ENCODE measurements around the gene PDLIM1.

- TF ChIP-seq RBBP5 (IDR thresholded peaks at IDR 0.05; ENCODE audit: borderline replicate concordance, insufficient read depth, low read length, poor library complexity, severe bottlenecking), result no peak
- no peak for TF ChIP-seq POLR2AphosphoS5 (IDR thresholded peaks at IDR 0.05; ENCODE audit: control insufficient read depth, insufficient read depth, low read depth, low read length)
- no peak for TF ChIP-seq MYNN (IDR thresholded peaks at IDR 0.05)
- no peak for TF ChIP-seq MYNN (CRISPR knock-in tag; IDR thresholded peaks at IDR 0.05)
- TF ChIP-seq, protein P1, sequence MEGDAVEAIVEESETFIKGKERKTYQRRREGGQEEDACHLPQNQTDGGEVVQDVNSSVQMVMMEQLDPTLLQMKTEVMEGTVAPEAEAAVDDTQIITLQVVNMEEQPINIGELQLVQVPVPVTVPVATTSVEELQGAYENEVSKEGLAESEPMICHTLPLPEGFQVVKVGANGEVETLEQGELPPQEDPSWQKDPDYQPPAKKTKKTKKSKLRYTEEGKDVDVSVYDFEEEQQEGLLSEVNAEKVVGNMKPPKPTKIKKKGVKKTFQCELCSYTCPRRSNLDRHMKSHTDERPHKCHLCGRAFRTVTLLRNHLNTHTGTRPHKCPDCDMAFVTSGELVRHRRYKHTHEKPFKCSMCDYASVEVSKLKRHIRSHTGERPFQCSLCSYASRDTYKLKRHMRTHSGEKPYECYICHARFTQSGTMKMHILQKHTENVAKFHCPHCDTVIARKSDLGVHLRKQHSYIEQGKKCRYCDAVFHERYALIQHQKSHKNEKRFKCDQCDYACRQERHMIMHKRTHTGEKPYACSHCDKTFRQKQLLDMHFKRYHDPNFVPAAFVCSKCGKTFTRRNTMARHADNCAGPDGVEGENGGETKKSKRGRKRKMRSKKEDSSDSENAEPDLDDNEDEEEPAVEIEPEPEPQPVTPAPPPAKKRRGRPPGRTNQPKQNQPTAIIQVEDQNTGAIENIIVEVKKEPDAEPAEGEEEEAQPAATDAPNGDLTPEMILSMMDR (IDR thresholded peaks at IDR 0.05 in 2 of 3, conservative IDR thresholded peaks at IDR 0.05 in 1 of 3; ENCODE audit: insufficient read depth in 2 of 3, low read depth in 1 of 3, low read length in 3 of 3), result no peak
- no peak for TF ChIP-seq ZFPM2 (CRISPR knock-in tag; IDR thresholded peaks at IDR 0.05)
- TF ChIP-seq FOS (IDR thresholded peaks at IDR 0.05; ENCODE audit: extremely low read depth, insufficient read length), result no peak
- no peak for TF ChIP-seq NR1H2 (CRISPR knock-in tag; IDR thresholded peaks at IDR 0.05)
- no peak for TF ChIP-seq ZSCAN29 (IDR thresholded peaks at IDR 0.05)
- no peak for TF ChIP-seq POLR2A (conservative IDR thresholded peaks at IDR 0.05)
- TF ChIP-seq TCFL5 (CRISPR knock-in tag; conservative IDR thresholded peaks at IDR 0.05), result no peak
Measured at GRCh38 chr10:95267251-95267650, 23.6 kb downstream of the PDLIM1 start.

Measured in K562 (cell line).